SK-N-SH treated with all-trans-retinoic acid at 6 μM for 48 hours (cell line): ENCODE data around the gene ALG3.

Experiments used
- ARNTL ChIP-seq: fragments of 450-650 bp; formaldehyde crosslinking; IDR thresholded peaks from 2 replicates; pipeline ENCODE4 v1.5.0; 2020; ENCODE audit warnings: low read depth, mild to moderate bottlenecking, moderate library complexity, borderline replicate concordance
- ISL1 ChIP-seq: fragments of 250-450 bp; sonication (Bioruptor Pico); IDR thresholded peaks from 2 replicates; pipeline ENCODE4 v2.1.2; 2022; ENCODE audit warnings: mild to moderate bottlenecking, moderate library complexity
- OSR1 ChIP-seq: fragments of 250-450 bp; sonication (Bioruptor Pico); IDR thresholded peaks from 2 replicates; pipeline ENCODE4 v1.8.0; 2022; ENCODE audit warnings: moderate library complexity, mild to moderate bottlenecking, inconsistent platforms
- PPARA ChIP-seq: fragments of 250-450 bp; sonication (Bioruptor Pico); IDR thresholded peaks from 2 replicates; pipeline ENCODE4 v1.5.0; 2020; ENCODE audit warnings: mild to moderate bottlenecking, borderline replicate concordance
- RARB ChIP-seq: fragments of 250-450 bp; sonication (Bioruptor Pico); IDR thresholded peaks from 2 replicates; pipeline ENCODE4 v1.8.0; 2021; ENCODE audit warnings: mild to moderate bottlenecking, moderate library complexity
- TCF4 ChIP-seq: fragments of 250-450 bp; sonication (Bioruptor Pico); IDR thresholded peaks from 2 replicates; pipeline ENCODE4 v1.8.0; 2021; ENCODE audit warnings: mild to moderate bottlenecking, moderate library complexity, borderline replicate concordance
- ZFP30 ChIP-seq: fragments of 450-650 bp; formaldehyde crosslinking; IDR thresholded peaks from 2 replicates; pipeline ENCODE4 v1.5.0; 2022; ENCODE audit warnings: mild to moderate bottlenecking, moderate library complexity

GRCh38 chr3:184291738-184292445 is 43.1 kb upstream of the ALG3 start:
- TF ChIP-seq ARNTL (CRISPR knock-in tag): no peak
- no peak for TF ChIP-seq ZFP30 (CRISPR knock-in tag)
- no peak for TF ChIP-seq ISL1 (CRISPR knock-in tag)
- TF ChIP-seq PPARA (CRISPR knock-in tag): no peak
- no peak for TF ChIP-seq OSR1 (CRISPR knock-in tag)
- no peak for TF ChIP-seq RARB
- no peak for TF ChIP-seq TCF4
